Chondrocyte (in vitro differentiated cells): ENCODE data around the gene VAPA. TPM values are rescaled to one million over a fixed set of nuclear protein-coding genes. Genes with fewer than 3 reads are reported as not detected.
"Not testable (repeated sequence)": the region's sequence is repeated elsewhere in the genome, so short reads cannot be mapped to it uniquely, and the experiment has no call there.

ENCODE experiments used
- DNase-seq: peaks from one replicate; pipeline ENCODE4 v3.0.0; 2021; ENCODE audit warnings: mixed read lengths, low spot score
- H3K27ac Mint-ChIP-seq: one replicate; pipeline ENCODE4 v1.8.0; 2021; ENCODE audit warnings: mild to moderate bottlenecking, moderate library complexity, mixed read lengths; ENCODE audit not compliant: unreplicated experiment
- H3K27me3 Mint-ChIP-seq: 2 replicates; pipeline ENCODE4 v1.8.0; 2021; ENCODE audit warnings: low read depth, mixed read lengths
- H3K36me3 Mint-ChIP-seq: 2 replicates; pipeline ENCODE4 v1.8.0; 2021; ENCODE audit warnings: low read depth, mixed read lengths
- H3K4me1 Mint-ChIP-seq: 2 replicates; pipeline ENCODE4 v1.8.0; 2021; ENCODE audit warnings: low read depth, mild to moderate bottlenecking, mixed read lengths
- H3K4me3 Mint-ChIP-seq: one replicate; pipeline ENCODE4 v1.8.0; 2021; ENCODE audit warnings: mild to moderate bottlenecking, moderate library complexity, mixed read lengths; ENCODE audit not compliant: unreplicated experiment
- H3K9me3 Mint-ChIP-seq: 2 replicates; pipeline ENCODE4 v1.8.0; 2021; ENCODE audit warnings: low read depth, mixed read lengths
- total RNA-seq: library from RNA; stranded (reverse); gene quantifications from 3 replicates; pipeline ENCODE4 v1.2.1, GENCODE V29; 2021
- TF ChIP-seq, protein P1 (sequence below): fragments of 200-600 bp; sonication (generic); IDR thresholded peaks from 2 replicates; pipeline ENCODE4 v1.5.0; 2021; ENCODE audit warnings: antibody characterized with exemption, mild to moderate bottlenecking, moderate library complexity

VAPA gene
- total RNA-seq, 1 donor from 2014 or later: 143 TPM

GRCh38 chr18:9886005-9886348 lies 27.8 kb upstream of the VAPA start:
- Mint-ChIP-seq H3K36me3 (no peaks in the 10 kb centered on the region), H3K9me3 (no peaks in the 10 kb centered on the region), H3K27me3 (no peaks in the 10 kb centered on the region), H3K27ac (no peak overlapping the region), H3K4me3 (no peak overlapping the region), H3K4me1 (peaks cover 11% of the 10 kb centered on the region)
- no peak for DNase-seq
- TF ChIP-seq, protein P1, sequence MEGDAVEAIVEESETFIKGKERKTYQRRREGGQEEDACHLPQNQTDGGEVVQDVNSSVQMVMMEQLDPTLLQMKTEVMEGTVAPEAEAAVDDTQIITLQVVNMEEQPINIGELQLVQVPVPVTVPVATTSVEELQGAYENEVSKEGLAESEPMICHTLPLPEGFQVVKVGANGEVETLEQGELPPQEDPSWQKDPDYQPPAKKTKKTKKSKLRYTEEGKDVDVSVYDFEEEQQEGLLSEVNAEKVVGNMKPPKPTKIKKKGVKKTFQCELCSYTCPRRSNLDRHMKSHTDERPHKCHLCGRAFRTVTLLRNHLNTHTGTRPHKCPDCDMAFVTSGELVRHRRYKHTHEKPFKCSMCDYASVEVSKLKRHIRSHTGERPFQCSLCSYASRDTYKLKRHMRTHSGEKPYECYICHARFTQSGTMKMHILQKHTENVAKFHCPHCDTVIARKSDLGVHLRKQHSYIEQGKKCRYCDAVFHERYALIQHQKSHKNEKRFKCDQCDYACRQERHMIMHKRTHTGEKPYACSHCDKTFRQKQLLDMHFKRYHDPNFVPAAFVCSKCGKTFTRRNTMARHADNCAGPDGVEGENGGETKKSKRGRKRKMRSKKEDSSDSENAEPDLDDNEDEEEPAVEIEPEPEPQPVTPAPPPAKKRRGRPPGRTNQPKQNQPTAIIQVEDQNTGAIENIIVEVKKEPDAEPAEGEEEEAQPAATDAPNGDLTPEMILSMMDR: no peak

- Mint-ChIP-seq H3K27me3 (no peaks in the 10 kb centered on the region), H3K4me1 (peaks cover 8% of the 10 kb centered on the region), H3K9me3 (no peaks in the 10 kb centered on the region), H3K4me3 (no peak overlapping the region), H3K36me3 (no peaks in the 10 kb centered on the region), H3K27ac (no peak overlapping the region)
- TF ChIP-seq, protein P1: no peak
- DNase-seq: no peak
Measured at GRCh38 chr18:9887992-9888391, 25.8 kb upstream of the VAPA start.

- TF ChIP-seq, protein P1: no peak
- Mint-ChIP-seq H3K27me3 (no peaks in the 10 kb centered on the region), H3K36me3 (no peaks in the 10 kb centered on the region), H3K4me1 (peaks cover 5% of the 10 kb centered on the region), H3K9me3 (no peaks in the 10 kb centered on the region), H3K27ac (no peak overlapping the region), H3K4me3 (no peak overlapping the region)
- no peak for DNase-seq
Measured at GRCh38 chr18:9890196-9890595, 23.6 kb upstream of the VAPA start.

DNA sequence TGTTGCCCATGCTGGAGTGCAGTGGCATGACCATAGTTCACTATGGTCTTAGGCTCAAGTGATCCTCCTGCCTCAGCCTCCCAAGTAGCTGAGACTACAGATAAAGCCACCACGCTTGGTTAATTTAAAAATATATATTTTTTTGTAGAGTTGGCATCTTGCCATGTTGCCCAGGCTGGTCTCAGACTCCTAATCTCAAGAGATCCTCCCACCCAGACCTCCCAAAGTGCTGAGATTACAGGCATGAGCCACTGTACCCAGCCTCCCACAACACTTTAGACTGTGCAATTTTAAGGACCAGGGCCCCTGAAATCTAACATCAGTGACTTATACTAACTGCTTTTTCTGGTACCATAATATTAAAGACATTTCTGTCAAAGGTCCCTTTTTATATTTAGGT lies 22.9 kb upstream of the VAPA start:
- TF ChIP-seq, protein P1: no peak
- Mint-ChIP-seq H3K36me3 (no peaks in the 10 kb centered on the region), H3K27ac (no peak overlapping the region), H3K4me1 (peaks cover 5% of the 10 kb centered on the region), H3K27me3 (no peaks in the 10 kb centered on the region), H3K9me3 (no peaks in the 10 kb centered on the region), H3K4me3 (no peak overlapping the region)
- DNase-seq: no peak

- not testable (repeated sequence) for H3K27ac Mint-ChIP-seq, H3K4me1 Mint-ChIP-seq, H3K27me3 Mint-ChIP-seq, H3K36me3 Mint-ChIP-seq, H3K9me3 Mint-ChIP-seq, DNase-seq, H3K4me3 Mint-ChIP-seq
Measured at GRCh38 chr18:9891515-9891914, 22.3 kb upstream of the VAPA start.

DNA sequence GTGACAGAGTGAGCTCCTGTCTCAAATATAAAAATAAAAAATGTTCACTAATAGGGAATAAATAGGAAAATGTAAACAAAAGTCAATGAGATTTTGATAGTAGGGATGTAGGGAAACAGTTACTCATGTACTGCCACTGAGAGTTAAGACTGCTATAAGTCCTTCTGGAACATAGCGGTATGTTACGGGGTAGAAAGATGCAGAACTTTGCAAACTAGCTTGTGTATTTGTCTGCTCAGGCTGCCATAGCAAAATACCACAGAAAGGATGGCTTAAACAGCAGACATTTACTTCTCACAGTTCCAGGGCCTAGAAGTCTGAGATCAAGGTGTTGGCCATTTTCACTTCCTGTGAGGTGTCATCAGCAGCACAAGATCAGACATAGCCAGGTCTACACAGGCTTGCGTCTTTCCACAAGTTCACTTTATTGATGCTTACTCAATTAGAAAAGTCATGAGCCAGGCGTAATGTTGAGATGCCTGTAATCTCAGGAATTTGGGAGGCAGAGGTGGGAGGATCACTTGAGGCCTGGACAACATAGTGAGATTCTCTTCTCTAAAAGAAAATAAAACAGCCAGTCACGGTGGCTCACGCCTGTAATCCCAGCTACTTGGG lies 19.3 kb upstream of the VAPA start:
- DNase-seq: no peak
- Mint-ChIP-seq H3K36me3 (no peaks in the 10 kb centered on the region), H3K27ac (no peak overlapping the region), H3K9me3 (no peaks in the 10 kb centered on the region), H3K27me3 (no peaks in the 10 kb centered on the region), H3K4me3 (no peak overlapping the region), H3K4me1 (peaks cover 12% of the 10 kb centered on the region)
- TF ChIP-seq, protein P1: no peak
